Measurements from ENCODE around the gene MSH3.

DNA sequence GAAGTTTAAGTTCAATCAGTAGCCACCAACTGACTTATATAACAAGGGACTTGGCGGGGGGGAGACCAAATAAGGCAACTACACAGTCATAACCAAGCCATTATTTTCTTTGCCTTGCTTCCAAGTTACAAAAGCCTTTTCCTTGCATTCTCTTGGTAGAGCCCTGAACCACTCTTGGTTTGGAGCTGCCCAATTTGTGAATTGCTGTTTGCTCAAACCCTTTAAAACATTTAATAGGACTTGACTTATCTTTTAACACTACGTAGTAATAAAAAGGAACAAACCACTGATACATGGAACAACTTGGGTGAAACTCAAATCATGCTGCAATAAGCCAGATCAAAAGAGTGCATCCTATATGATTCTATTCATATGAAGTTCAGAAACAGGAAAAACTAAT is 31.7 kb upstream of the MSH3 start:
- TF ChIP-seq ZFX (IDR thresholded peaks at IDR 0.05; ENCODE audit: borderline replicate concordance) = no peak
- TF ChIP-seq, protein P1, sequence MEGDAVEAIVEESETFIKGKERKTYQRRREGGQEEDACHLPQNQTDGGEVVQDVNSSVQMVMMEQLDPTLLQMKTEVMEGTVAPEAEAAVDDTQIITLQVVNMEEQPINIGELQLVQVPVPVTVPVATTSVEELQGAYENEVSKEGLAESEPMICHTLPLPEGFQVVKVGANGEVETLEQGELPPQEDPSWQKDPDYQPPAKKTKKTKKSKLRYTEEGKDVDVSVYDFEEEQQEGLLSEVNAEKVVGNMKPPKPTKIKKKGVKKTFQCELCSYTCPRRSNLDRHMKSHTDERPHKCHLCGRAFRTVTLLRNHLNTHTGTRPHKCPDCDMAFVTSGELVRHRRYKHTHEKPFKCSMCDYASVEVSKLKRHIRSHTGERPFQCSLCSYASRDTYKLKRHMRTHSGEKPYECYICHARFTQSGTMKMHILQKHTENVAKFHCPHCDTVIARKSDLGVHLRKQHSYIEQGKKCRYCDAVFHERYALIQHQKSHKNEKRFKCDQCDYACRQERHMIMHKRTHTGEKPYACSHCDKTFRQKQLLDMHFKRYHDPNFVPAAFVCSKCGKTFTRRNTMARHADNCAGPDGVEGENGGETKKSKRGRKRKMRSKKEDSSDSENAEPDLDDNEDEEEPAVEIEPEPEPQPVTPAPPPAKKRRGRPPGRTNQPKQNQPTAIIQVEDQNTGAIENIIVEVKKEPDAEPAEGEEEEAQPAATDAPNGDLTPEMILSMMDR (IDR thresholded peaks at IDR 0.05) = no peak
